Right forelimb (tissue), 1 donor: ENCODE measurements around the gene KMT5C.
"Not testable (repeated sequence)": the region's sequence is repeated elsewhere in the genome, so short reads cannot be mapped to it uniquely, and the experiment has no call there.

Source experiments
- DNase-seq: peaks from one replicate; pipeline ENCODE4 v3.0.0-alpha.2; 2018

KMT5C gene

DNA sequence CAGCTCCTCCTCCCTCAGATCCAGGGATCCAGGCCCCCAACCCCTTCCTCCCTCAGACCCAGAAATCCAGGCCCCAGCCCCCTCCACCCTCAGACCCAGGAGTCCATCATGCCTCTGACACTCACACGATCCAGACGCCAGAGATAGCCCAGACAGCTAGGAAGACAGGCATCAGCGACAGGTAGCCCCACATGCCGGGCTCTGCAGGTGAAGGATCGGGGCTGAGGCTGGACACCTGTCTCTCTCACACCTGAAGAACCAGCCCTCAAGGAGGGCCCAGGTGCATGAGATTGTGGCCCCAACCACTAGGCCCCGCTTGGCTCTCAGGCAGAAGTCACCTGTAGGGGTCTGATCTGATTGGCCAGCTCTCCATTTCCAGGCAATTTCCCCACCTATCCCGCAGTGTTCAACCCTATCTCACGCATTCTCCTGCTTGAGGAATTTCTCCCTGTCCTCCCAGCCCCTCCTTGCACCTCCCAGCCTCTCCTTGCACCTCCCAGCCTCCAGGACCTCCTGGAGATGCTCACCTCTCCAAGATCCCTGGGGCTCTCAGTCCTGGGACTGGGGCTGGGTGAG, 18.7 kb upstream of the KMT5C start:
- DNase-seq, result no peak

DNA sequence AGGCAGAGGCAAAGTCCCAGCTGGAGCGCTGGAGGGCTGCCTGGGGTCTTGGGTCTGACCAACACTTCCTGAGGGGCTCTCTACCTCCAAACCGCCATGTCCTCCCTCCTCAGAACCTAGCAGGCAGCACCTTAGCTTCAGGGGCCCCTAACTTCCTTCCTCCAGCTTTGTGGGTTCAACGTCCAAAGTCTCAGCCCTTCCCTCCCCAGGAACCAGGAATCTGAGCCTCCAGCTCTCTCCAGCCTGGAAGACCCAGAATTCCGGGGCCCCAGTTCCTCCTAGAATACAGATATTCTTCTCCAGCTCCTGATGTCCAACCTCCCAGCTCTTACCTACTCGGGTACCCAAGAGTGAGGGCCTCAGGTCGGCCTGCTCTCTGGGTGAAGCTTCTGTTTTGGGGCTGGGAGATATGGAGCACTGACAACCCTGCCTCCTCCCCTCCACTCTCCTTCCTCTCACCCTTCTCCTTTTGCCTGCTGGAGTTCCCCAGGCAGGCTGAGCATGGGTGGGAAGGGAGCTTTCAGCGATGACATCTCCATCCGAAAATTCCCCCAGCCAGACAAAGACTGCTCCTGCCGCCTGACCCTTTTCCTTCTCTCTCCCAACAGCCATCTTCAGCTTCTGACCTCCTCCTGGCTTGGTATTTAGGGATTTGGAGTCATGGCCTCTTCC, 18.1 kb upstream of the KMT5C start:
- DNase-seq, result no peak

DNA sequence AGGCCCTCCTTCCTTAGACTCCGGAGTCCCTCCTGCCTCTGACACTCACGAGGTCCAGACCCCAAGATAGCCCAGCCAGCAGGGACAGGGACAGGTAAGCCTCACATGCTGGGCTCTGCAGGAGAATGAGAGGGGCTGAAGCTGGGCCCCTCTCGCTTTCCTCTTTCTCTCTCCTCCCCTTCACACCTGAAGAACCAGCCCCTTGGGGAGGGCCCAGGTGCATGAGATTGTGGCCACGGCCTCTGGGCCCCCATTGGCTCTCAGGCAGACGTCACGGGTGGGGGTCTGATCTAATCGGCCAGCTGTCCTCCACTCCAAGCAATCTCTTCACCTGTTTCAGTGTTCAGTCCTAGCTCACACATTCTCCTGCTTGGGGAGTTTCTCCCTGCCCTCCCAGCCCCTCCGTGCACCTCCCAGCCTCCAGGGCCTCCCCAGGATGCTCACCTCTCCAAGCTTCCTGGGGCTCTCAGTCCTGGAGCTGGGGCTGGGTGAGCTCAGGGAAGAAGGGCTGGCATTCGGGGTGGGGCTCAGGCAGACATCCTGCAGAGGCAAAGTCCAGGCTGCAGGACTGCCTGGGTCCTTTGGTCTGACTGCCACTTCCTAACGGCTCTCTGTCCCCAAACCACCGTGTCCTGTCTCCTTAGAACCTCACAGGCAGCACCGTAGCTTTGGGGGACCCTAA, 17.3 kb upstream of the KMT5C start:
- no peak for DNase-seq

DNA sequence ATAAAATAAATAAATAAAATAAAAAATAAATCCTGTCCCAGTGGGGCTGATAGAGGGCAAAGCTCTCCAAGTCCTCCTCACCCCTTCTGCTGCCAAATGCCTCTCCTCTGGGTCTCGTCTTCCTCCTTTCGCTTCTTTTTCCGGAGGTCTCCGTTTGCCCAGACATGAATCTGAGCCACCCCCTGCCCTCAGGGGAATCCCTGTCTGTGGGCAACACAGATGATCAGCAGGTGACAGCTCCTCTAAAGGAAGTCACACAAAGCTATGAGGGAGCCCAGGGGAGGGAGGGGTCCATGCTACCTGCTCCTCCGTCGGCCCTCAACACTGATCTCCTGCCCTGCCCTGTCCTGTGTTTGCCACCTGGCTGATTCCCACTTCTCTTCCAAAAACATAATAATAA, 15.0 kb upstream of the KMT5C start:
- no peak for DNase-seq

DNA sequence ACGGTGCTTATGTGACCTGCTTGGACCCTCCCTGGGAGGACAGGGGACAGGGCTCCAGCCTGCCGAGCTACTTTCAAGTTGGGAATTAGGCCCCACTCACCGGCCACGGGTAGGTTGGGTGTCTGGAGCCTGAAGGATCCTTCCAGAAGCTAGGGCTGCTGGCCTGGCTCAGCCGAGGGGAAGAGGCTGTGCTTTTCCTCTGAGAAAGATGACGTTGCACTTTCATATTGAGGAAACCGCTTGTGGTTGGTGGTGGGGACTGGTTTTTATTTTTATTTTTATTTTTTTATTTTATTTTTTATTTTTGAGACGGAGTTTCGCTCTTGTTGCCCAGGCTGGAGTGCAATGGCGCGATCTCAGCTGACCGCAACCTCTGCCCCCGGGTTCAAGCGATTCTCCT, 14.5 kb upstream of the KMT5C start, which contains the start of gene TMEM150B:
Gene TMEM150B, minus strand, starts transcription at position 170 of the 400 bp plus-strand sequence. CDS start 4,305 bp downstream, outside the sequence.
- DNase-seq, result no peak

DNA sequence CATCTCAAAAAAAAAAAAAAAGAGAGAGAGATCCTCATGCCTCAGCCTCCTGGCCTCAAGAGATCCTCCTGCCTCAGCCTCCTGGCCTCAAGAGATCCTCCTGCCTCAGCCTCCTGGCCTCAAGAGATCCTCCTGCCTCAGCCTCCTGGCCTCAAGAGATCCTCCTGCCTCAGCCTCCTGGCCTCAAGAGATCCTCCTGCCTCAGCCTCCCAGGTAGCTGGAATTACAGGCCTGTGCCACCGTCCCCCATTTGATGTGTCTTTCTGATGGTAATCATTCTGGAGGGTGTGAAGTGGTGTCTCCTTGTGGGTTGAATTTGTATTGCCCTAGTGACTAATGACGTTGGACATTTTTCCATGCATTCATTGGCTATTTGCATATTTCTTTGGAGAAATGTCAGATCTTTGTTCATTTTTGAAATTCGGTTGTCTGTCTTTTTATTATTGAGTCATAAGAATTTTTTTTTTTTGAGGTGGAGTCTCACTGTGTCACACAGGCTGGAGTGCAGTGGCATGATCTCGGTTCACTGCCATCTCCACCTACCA, 10.8 kb upstream of the KMT5C start:
- not testable (repeated sequence) for DNase-seq

DNA sequence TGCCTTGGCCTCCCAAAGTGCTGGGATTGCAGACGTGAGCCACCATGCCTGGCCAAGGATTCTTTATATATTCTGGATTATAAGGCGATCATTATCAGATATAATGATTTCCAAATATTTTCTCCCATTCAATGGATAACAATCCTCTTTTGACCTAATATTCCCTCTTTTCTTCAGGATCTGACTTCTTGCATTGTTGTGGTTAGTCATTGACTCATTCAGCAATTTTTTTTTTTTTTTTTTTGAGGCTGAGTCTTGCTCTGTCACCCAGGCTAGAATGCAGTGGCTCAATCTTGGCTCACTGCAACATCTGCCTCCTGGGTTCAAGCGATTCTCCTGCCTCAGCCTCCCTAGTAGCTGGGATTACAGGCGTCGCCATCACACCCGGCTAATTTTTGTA, 9.9 kb upstream of the KMT5C start:
- DNase-seq, result not testable (repeated sequence)

DNA sequence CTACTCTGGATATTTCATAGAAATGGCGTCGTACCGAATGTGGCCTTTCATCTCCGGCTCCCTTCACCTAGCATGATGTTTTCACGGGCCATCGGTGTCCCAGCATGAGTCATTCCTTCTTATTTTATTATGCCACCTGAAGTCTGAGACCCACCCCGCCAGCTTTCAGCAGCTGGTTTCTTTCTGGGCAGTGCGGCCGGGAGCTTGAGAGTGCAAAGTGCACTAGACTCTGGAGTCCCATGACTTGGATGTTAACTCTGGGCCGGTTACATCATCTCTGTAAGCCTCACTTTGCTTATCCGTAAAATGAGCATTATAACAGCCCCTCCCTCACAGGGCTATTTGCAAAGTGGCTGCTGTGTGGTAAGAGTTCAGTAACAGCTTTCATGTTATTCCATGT, 5.8 kb upstream of the KMT5C start:
- DNase-seq, result no peak

DNA sequence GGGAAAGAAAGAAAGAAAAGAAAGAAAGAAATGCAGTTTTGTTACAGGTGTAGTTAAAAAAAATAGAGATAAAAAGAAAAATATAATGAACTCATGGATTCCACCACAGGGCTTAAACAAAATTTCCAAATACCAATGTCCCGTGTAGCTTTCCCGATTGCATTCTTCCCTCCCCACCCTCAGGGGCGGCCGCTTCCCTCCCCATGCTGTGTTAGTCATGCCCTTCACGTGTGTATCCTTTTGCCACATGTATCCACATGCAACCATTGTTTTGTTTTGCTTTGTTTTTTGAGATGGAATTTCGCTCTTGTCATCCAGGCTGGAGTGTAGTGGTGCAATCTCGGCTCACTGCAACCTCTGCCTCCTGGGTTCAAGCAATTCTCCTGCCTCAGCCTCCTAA, 3.6 kb upstream of the KMT5C start:
- DNase-seq, result no peak

DNA sequence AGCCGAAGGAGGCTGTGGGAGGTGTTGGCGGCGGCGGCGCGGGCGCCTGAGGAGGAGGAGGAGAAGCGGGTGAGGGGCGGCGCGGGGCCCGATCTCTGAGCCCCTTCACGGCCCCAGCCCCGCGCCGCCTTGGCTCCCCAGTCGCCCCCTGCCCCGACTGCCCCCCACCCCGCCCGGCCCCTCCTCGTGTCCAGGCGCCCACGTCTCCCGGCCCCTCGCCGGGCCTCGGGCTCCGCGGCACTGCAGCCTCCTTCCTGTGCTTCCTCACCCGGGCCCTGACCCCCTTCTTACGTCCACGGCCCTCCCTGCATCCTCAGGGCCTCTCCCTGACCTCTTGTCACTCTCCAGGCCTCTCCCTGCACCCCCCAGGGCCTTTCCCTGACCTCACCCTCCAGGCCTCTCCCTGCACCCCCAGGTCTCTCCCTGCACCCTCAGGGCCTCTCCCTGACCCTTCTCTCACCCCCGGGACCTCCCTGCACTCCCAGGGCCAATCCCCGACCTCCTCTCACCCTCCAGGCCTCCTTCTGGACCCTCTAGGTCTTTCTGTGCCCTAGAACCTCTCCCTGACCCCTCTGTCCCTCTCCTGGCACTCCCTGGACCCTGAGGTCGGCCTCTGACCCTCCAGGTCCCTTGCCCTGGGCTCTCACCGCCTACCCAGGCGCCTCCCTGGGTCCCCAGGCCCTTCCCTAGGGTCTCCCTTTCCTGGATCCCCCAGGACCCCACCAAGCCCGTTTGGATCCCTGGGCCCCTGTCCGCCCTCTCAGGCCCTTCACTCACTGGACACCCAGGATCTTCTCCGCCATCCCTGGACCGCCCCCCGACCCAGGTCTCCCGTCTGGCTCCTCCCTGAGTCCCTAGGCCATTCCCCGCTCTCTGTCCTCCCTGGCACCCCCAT, 460 bp downstream of the KMT5C start:
- DNase-seq, result peak; percentile 48

DNA sequence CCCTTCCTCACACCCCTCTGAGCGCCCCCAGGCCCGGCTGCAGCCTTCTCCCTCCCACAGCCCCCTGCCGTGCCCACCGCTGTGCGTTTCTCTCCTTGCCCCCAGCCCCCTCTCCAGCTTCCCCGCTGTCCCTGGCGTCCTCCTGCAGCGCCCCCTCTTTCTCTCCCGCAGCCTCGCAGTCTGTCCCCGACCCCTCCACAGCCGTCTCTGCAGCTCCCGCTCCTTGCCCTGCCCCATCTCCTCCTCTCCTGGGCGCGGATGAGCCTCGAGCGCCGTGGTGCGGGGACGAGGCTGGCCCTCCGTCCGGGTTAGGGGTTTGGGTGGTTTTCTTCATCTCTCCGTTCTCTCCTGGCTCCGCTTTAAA, 1.1 kb downstream of the KMT5C start:
- DNase-seq, result peak; percentile 50

DNA sequence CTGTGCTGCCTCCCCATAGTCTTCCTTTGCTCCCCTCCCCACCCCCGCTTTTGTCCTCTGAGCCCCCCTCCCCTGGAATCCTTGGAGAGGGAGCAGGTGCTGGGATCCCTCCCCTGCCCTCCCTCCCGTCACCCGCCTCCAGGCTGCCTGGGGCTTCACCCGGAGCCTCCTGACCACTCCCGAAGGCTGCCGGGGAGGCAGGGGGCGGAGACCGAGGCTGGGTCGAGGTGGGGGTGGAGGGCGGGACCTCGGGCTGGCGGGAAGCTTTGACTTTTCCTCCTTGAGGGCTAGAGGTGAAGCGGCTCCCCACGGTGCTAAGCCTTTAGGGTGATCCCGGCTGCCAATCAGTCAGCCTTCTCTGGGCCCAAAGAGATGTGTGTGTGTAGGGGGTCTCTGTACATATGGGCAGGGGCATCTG, 1.5 kb downstream of the KMT5C start:
- peak; percentile 78 for DNase-seq

DNA sequence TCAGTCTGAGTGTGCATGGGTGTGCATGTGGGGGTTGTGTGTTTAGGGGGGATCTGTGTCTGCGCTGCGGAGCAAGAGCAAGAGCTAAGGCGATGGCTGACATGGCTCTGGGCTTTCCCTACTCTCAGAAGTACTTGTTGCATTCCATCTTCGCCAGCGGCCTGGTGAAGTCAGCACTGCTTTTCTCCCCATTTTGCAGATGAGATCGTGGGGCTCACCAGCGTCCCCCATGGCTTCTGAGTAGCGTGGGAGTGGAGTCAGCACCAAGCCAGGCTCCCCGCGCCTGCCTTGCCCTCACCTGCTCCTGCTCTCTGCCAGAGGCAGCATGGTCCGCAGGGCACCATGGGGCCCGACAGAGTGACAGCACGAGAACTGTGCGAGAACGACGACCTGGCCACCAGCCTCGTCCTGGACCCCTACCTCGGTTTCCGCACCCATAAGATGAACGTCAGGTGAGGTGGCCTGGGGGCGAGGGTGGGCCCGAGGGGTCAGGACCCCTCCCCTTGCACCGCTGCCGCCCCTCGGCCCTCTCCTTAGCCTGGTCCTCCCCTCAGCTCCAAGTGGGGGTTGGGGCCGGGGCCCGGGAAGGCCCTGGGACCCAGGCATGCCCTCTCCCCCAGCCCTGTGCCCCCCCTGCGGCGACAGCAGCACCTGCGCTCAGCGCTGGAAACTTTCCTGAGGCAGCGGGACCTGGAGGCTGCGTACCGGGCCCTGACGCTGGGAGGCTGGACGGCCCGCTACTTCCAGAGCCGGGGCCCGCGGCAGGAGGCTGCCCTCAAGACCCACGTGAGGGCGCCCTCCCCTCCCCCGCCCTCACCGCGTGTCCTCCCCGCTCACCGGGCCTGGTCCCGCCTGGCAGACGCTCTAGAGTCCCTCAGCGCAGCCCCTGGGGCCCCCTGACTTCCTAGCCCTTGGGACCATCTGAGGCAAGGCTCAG, 2.2 kb downstream of the KMT5C start:
- DNase-seq, result peak; percentile 40

DNA sequence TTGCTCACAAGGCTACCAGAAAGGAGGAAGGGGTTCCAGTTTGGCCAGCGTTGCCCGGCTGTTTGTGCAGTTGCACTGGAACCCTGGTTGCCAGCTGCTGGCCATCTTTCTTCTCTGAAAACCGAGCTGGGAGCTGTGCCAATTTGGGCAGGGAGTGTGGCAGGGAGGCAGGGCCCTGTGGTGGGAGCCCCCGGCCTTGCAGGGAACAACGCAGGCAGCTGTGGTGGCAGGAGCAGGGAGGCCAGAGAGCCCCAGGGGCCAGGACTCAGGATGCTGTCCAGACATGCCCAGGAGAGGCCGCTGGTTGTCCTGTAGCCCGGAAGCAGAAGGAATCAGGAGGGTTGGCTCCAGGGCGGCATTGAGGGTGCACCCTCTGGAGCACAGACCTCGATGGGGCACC, 4.8 kb downstream of the KMT5C start:
- peak; percentile 70 for DNase-seq

DNA sequence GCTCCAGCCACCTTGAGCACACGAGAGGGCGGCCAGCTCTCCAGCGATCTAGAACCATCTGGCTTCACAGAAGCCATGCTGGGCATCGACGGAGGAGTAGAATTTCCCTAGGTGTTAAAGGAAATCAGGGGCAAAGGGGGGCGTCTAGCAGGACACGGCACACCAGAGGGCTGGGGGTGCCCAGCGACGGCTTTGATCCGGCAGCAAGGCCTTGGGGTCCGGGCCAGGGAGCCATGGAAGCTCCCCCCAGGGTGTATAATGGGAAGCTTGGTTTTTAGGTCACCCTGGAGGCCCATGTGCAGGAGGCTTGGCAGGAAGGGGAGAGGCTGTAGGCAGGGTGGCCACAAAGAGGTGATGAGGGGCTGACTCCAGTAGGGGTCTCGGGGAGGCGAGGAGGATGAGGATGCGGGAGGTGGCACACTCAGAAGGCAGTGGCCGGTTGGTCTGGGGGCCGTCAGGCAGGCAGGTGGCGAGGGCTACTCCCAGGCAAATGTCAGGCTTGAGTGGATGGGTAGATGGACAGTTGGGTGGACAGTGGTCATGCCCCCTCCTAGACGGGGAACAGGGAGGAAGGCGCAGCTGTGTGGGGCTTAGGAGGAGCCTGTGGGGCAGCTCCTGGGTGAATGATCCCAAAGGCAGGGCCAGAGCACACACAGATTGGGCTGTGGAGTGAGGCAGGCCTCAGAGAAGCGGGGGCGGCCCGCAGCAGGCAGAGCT, 5.6 kb downstream of the KMT5C start:
- DNase-seq, result no peak

DNA sequence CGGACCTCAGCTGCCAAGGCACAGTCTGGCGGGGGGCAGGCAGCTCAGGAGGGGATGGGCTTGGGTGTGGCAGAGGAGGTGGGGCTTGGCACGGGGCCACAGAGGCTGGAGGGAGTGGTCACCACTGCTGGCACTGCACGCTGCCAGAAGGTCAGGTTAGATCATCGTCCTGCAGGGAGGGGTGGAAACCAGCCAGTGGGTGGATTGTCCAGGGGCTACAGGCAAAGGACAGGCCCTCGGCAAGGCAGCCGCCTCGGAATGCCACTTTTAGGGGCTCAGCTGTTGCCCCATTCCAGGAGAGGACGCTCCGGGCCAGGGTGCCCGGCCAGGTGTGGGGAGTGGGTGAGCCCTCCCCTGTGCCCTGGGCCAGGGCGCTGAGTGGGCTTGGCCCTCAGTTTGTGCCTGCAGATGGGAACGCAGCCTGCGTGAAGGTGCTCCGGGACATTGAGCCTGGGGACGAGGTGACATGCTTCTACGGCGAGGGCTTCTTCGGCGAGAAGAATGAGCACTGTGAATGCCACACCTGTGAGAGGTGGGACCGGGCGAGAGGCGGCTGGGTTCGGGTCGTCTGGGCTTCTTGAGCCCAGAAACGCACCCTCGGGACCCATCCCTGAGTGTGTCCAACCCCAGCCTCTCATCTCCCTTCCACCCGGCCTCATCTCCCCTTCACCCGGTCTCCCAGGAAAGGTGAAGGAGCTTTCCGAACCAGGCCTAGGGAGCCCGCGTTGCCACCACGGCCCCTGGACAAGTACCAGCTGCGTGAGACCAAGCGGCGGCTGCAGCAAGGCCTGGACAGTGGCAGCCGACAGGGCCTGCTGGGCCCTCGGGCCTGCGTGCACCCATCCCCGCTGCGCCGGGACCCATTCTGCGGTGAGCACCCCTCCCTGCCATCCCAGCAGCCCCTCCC, 6.4 kb downstream of the KMT5C start:
- DNase-seq, result peak; percentile 74

DNA sequence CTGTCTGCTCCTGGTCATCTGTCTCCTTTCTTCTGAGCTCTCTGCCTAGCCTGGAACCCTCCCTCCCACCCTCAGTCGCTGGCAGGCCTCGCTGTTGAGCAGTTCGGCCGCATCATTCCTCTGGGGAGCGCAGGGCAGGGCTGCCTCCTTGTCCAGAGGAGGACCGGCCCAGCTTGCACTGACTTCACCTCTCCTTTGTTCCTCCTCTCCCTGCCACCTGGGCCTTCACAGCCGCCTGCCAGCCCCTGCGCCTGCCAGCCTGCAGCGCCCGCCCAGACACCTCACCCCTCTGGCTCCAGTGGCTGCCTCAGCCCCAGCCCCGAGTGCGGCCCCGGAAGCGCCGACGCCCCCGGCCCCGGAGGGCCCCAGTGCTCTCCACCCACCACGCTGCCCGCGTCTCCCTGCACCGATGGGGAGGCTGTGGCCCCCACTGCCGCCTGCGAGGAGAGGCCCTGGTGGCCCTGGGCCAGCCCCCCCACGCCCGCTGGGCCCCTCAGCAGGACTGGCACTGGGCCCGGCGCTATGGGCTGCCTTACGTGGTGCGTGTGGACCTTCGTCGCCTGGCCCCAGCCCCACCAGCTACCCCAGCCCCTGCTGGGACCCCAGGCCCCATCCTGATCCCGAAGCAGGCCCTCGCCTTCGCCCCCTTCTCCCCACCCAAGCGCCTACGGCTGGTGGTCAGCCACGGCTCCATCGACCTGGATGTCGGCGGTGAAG, 7.2 kb downstream of the KMT5C start:
- DNase-seq, result peak; percentile 45

DNA sequence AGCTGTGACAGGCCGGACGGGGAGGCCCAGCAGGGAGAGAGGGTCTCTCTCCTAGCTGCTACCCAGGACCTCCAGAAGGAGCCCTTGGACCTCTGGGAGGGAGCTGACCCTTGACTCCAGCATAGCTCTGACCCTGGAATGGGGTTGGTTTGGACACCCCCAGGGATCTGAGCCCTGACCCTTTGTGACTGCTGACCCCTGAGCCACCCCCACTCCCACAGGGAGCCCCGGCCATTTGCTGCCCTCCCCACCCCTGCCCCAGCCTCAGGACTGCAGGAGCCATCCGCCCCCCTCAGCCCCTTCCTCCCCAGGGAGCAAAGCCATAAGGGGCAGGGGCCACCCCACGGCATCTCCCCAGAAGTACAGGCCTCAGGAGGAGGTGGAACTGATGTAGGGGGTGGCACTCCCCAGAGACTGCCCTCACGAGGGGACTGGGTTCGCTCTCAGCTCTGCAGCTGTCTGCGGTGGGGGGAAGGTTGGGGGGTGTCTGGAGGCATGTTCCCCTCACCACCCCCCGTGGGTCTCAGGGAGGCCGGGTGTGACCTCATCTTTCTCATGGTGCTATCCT, 7.8 kb downstream of the KMT5C start:
- no peak for DNase-seq
